H1 (cell line): ENCODE results near the gene LRRC32. TPM values are rescaled to one million over a fixed set of nuclear protein-coding genes. Genes with fewer than 3 reads are reported as not detected.

Source experiments
- ATF3 ChIP-seq: IDR thresholded peaks from 2 replicates; pipeline ENCODE4 v1.6.1; 2011; ENCODE audit warnings: low read depth, mild to moderate bottlenecking, low read length; ENCODE audit not compliant: insufficient read depth
- BRCA1 ChIP-seq: IDR thresholded peaks from 2 replicates; pipeline ENCODE4 v1.6.1; 2012; ENCODE audit warnings: low read depth, low read length, improper control_type of control experiment
- POU5F1 ChIP-seq: IDR thresholded peaks from 2 replicates; pipeline ENCODE4 v1.6.1; 2011; ENCODE audit warnings: low read depth, mild to moderate bottlenecking, low read length, moderate library complexity
- SUZ12 ChIP-seq: fragments of 200-600 bp; sonication (generic); IDR thresholded peaks from 2 replicates; pipeline ENCODE4 v1.6.1; 2012; ENCODE audit warnings: mild to moderate bottlenecking, inconsistent platforms, low read length, moderate library complexity, mixed read lengths
- TAF7 ChIP-seq: optimal IDR thresholded peaks from 2 replicates; pipeline ENCODE3; 2011; ENCODE audit warnings: low read depth, mild to moderate bottlenecking, inconsistent platforms, low read length, moderate library complexity, borderline replicate concordance
- polyA plus RNA-seq, 7 experiments: library from polyadenylated mRNA; depleted of rRNA in 3 of 7; stranded (reverse) in 5 of 7; unstranded in 2 of 7; fragments of >200 nt in 5 of 7; fragments of 200-250 nt in 2 of 7; gene quantifications; 1 replicate in 5 of 7; 2 replicates in 1 of 7; 4 replicates in 1 of 7; pipeline versions ENCODE4 v1.2.1 to v1.2.3, GENCODE V29; 2011 to 2013; ENCODE audit warnings: missing spikeins in 2 of 7, mixed read lengths in 2 of 7
- total RNA-seq: library from RNA; stranded (reverse); fragmentation: NEBNext Ultra II Directional; extraction: Animal tissue kit (Norgen Biotek cat#: 25700); gene quantifications from 2 replicates; pipeline ENCODE4 v1.2.1, GENCODE V29; 2021

LRRC32 gene
- total and polyA plus RNA-seq, 2 of the 8 experiments (the other 6 are each of a cell fraction or from before 2014, with no cell fraction given): 0.99 to 1.9 TPM

GRCh38 chr11:76665921-76666351, 4.6 kb downstream of the LRRC32 start (continued):
- no peak for TF ChIP-seq POU5F1
- no peak for TF ChIP-seq ATF3
- no peak for TF ChIP-seq SUZ12
- TF ChIP-seq TAF7: no peak
- no peak for TF ChIP-seq BRCA1
- TF ChIP-seq, all 59 proteins: peak for 0
